ENCODE measurements around the gene MYD88.

DNA sequence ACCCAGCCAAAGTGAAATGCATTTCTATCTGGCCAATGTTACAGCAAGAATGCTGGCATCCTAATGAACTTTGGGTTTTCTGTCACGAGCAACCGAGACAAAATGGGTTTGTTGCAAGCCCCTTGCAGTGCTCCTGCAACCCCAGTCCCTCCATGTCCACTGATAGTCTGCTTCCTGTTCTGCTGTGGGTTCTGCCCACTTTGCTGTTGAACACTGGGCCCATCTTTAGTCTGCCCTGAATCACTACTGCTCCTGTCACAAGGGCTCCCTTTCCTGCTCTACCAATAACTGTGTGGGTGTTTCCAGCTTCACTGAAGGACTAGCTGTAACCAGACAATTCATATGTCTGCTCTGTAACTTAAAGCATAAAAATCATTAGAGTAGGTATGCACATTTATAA lies 14.1 kb downstream of the MYD88 start:
- no peak for TF ChIP-seq SMC3 (IDR thresholded peaks at IDR 0.05)
- no peak for TF ChIP-seq KDM5A (IDR thresholded peaks at IDR 0.05)
- TF ChIP-seq, protein P1, sequence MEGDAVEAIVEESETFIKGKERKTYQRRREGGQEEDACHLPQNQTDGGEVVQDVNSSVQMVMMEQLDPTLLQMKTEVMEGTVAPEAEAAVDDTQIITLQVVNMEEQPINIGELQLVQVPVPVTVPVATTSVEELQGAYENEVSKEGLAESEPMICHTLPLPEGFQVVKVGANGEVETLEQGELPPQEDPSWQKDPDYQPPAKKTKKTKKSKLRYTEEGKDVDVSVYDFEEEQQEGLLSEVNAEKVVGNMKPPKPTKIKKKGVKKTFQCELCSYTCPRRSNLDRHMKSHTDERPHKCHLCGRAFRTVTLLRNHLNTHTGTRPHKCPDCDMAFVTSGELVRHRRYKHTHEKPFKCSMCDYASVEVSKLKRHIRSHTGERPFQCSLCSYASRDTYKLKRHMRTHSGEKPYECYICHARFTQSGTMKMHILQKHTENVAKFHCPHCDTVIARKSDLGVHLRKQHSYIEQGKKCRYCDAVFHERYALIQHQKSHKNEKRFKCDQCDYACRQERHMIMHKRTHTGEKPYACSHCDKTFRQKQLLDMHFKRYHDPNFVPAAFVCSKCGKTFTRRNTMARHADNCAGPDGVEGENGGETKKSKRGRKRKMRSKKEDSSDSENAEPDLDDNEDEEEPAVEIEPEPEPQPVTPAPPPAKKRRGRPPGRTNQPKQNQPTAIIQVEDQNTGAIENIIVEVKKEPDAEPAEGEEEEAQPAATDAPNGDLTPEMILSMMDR (IDR thresholded peaks at IDR 0.05) = no peak
- TF ChIP-seq HDAC2 (IDR thresholded peaks at IDR 0.05) = no peak
- no peak for TF ChIP-seq POLR2A (IDR thresholded peaks at IDR 0.05; ENCODE audit: low read length)
- no peak for TF ChIP-seq CBX2 (IDR thresholded peaks at IDR 0.05; ENCODE audit: borderline replicate concordance, low read depth)
- TF ChIP-seq, protein P2, sequence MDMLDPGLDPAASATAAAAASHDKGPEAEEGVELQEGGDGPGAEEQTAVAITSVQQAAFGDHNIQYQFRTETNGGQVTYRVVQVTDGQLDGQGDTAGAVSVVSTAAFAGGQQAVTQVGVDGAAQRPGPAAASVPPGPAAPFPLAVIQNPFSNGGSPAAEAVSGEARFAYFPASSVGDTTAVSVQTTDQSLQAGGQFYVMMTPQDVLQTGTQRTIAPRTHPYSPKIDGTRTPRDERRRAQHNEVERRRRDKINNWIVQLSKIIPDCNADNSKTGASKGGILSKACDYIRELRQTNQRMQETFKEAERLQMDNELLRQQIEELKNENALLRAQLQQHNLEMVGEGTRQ (IDR thresholded peaks at IDR 0.05) = no peak
